ENCODE measurements around the gene ARL4D.

Gene ARL4D

DNA sequence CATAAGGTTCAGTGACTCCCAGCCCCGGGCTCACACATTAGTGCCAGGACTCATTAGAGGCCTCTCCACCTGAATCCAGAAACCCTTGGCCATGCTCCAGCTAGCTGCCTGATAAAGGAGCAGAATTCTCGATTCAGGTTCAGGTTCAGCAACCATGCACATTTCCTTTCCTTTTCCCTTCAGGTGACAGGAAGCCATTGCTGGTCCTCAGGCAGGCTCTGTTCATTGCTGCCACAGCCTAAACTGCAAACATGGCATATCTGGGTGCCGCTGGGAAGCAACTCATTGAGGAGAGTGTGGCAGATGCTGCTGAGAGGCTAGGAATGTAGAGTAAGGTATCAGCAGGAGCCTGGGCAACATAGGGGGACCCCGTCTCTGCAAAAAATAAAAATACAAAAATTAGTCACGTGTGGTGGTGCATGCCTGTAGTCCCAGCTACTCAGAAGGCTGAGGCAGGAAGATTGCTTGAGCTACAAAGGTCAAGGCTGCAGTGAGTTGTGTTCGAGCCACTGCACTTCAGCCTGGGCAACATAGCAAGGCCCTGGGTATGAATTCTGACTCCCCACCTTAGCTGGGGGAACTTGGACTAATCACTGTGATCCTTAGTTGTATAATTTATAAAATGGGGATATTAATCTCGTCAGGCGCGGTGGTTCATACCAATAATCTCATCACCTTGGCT is 28.7 kb downstream of the ARL4D start:
- DNase-seq (ENCODE audit: low read depth), result no peak

DNA sequence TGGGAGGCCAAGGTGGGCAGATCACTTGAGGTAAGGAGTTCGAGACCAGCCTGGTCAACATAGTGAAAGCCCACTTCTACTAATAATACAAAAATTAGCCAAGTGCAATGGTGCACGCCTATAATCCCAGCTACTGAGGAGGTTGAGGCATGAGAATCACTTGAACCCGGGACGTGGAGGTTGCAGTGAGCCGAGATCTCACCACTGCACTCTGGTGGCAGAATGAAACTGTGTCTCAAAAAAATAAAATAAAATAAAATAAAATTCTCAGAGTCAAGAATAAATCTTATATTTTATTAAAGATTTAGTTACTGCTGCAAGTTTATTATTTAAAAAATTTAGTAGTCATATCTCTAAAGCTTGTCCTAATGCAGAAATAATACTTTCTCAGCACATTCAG is 29.7 kb downstream of the ARL4D start:
- DNase-seq (ENCODE audit: low read depth), result no peak

DNA sequence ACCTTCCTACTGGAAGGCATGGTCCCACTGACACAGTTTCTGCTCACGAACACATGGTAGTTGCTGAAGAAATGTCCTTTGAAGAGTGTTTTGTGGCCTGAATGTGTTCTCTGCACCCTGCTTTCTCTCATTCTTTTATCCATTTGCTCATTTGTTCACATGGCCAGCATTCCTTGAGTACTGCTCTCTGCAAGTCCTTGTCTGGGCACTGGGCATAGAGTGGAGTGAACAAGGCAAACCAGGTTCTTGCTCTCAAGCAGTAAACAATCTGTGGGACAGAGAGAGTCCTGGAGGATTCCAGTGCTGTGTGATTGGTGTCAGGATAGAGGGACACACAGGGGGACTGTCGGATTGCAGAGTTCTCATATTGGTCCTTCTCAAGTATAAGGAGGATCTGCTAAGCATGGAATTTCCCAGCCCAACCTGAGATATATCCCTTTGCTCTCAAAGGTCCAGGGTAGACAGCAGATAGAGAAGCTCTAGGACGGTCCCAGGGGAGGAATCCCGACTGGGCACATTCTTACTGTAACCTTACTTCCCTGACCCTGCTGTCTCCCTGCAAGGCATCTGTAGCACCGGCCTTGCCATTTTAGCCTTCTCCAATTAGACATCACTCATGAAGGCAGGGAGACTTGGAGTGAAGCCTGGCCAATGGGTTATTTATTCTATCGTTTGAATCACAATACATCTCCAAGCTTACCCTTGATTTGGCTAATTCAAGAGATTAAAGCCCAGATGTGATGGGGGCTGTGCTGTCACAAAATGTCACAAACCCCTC is 32.3 kb downstream of the ARL4D start:
- no peak for DNase-seq (ENCODE audit: low read depth)

DNA sequence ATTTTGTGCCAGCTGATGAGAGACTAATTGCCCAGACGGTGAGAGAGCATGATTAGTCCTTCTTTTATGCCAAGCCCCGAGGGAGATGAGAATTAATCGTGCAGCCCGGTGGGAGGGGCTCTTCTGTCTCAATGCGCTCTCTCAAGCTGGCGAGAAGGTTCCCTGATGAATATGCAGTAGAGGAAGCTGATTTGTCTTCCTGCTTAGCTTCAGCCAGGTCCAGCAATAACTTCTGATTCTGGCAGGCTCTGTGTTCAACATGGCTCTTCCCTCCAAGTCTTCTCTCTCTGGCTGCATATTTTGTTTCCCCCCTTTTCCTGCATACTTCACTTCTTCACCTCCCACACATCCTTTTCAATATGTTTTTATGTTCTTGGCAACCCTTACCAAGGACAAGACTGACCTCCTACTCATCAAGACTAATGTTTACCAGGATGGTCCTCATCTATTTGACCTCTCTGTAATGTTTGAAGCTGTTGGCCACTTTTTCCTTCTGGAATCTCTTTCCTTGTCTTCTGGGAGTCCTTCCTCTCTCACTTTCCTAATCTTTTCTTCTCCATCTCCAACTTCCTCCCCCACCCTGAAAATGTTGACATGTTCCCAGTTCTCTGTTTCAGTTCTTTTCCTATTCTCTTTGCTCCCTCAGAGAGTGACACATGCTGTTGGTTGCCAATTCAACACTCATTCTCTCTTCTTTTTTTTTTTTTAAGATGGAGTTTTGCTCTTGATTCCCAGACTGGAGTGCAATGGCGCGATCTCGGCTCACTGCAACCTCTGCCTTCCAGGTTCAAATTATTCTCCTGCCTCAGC is 33.1 kb downstream of the ARL4D start:
- no peak for DNase-seq (ENCODE audit: low read depth)

DNA sequence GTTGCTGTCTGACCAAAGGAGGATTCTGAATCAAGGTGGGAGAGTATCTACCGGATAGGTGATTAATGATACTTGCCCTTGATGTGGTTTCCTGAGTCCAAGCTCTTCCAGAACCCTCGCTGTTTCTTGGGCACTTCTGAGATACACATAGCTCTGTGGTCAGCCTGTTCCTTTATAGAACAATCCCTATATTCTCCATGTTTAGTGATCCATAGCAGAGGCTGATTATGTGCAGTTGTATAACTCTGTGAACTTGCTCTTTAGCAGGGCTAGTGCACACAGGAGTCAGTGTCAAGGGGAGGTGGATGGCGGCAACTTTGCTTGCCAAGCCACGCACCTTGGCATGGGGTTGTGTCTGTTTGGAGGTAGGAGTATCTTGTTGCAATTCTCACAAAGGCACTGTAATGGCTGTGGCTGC is 36.1 kb downstream of the ARL4D start:
- no peak for DNase-seq (ENCODE audit: low read depth)

DNA sequence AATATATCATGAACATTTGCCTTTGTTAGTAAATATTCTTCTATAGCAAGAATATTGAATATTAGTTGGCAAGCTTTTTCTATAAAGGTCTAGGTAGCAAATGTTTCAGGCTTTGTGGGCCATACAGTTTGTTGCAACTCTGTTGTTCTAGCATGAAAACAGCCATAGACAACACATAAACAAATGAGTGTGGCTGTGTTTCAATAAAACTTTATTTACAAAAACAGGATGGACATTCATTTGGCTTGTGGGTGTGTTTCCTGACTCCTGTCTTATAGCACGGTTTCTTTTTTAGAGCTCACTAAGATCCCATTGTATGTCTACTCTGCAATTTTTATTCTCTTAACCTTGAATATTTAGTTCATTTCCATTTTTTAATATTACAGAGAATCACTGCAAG is 39.0 kb downstream of the ARL4D start:
- no peak for DNase-seq (ENCODE audit: low read depth)

DNA sequence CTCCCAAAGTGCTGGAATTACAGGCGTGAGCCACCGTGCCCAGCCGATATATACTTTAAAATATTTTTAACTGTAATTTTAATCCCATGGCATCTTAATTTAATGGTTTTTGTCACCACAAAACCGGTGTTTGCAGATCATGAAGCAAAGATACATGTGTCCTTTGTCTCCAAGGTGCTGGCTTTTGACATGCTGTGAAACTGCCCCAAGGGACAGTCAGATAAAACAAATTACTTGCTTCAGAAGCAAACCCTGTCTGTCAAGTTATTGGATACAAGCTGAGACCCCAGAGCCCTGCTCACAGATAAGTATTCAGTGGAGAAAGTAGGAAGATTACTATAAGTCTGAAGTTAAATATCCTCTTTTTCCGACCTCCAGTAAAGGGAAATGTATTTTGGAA is 39.8 kb downstream of the ARL4D start:
- DNase-seq (ENCODE audit: low read depth), result no peak

DNA sequence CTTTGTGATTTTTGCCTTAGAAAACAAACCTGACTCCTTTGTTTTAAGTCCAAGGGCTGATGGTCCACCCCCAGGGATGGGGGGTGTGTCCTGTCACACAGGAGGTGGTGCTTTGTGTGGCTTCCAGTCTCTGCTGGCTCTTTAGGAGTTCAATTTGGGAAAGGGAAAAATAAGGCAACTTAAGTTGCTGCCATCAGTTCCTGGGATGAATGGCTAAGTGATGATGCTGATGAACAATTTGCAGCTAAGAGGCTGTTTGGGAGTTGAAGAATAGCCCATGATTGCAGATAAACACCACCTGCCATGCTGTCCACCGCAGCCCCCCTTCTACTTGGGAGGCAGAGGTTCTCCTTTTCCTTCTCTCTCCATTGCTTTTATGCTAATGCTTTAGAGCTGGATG is 40.2 kb downstream of the ARL4D start:
- no peak for DNase-seq (ENCODE audit: low read depth)

DNA sequence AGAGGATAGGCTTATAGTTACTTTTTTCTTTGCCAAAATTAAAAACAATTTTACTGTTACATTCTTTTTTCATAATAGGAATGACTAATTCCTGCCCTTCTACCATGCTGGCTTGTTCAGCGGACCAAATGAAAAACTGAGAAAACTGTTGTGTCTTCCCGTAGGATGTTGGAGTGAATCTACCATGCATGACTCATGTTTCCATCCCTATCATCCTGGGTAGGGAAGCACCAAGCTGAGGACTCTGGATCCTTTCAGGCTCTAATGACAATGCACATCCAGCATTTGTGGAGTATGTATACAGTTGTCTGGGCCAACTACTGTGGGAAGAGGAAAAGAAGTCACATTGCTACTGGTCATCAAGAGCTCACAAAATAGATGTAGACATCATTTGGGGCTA is 43.9 kb downstream of the ARL4D start:
- no peak for DNase-seq (ENCODE audit: low read depth)

DNA sequence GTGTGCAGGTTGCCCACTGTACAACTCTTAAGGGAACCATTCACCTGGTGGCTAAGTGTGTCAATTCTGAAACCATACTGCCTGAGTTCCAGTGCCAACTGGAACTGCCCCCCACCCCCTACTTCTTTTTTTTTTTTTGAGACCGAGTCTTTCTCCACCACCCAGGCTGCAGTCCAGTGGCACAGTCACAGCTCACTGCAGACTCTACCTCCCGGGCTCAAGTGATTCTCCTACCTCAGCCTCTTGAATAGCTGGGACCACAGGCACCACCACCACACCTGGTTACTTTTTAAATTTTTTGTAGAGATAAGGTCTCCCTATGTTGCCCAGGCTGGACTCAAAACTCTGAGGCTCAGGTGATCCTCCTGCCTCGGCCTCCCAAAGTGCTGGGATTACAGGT is 44.6 kb downstream of the ARL4D start:
- DNase-seq (ENCODE audit: low read depth), result no peak

DNA sequence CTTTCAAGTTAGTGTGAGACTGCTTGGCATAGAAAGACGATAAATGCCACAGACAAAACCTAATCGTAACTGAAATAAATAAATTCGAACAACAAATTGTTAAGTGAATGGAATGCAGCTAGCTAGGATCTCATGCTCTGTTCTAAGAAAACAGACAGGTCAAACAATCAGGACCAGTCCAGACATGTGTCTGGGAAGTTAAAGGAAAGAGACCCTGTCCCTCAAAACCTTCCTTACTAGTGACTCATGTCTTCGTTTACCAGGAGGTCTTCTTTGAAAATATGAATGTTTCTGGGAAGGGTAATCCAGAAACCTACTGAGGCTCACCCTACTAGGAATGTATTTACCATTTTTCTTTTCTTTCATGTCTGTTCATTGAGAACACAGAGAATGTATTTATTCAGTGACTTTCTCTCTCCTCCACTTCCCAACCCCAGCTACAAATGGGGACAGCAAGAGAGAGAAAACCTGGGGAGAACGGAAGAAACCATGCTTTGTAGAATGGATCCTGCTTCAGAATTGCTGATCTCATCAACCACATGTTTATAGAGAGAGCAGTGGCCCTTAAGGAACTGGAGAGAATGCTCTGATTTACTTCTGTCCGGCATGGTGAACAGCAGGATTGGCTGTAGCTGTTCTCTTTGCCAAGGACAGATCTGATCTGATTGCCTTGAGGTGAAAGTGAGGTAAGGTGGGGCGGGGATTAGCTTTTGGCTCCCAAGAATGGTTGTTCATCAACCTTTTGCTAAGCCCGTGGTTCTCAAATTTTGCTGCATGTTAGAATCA is 45.6 kb downstream of the ARL4D start:
- no peak for DNase-seq (ENCODE audit: low read depth)

DNA sequence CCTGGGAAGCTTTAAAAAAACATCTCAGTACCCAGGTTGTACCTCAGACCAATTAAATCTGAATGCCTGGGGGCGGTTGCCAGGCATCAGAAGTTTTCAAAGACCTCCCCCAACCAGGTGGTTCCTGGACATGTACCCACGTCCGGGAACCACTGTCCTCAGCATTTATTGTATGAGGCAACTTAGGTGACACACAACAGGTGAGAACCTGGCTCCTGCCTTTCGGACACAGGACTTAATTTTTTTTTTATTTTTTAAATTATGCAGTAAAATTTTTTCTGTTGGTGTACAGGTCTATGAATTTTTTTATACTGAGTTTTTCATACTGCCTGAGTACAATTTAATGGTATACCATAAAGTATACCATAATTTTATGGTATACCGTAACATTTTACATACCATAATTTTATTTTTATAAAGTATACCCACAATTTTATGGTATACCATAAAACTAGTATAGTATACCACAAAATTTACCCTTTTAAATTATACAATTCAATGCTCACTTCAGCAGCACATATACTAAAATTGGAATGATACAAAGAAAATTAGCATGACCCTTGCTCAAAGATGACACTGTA is 46.3 kb downstream of the ARL4D start:
- no peak for DNase-seq (ENCODE audit: low read depth)

DNA sequence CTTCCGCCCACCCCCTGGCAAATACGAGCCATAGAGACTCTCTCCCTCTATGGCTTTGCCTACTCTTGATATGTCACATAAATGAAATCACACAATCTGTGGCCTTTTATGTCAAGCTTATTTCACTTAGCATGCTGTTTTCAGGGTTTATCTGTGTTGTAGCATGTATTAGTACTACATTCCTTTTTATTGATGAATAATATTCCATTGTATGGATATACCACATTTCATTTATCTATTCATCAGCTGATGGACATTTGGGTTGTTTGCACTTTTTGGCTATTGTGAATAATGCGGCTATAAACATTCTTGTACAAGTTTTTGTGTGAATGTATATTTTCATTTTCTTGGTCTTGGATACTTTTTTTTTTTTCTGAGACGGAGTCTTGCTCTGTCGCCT is 48.0 kb downstream of the ARL4D start:
- DNase-seq (ENCODE audit: low read depth), result no peak

DNA sequence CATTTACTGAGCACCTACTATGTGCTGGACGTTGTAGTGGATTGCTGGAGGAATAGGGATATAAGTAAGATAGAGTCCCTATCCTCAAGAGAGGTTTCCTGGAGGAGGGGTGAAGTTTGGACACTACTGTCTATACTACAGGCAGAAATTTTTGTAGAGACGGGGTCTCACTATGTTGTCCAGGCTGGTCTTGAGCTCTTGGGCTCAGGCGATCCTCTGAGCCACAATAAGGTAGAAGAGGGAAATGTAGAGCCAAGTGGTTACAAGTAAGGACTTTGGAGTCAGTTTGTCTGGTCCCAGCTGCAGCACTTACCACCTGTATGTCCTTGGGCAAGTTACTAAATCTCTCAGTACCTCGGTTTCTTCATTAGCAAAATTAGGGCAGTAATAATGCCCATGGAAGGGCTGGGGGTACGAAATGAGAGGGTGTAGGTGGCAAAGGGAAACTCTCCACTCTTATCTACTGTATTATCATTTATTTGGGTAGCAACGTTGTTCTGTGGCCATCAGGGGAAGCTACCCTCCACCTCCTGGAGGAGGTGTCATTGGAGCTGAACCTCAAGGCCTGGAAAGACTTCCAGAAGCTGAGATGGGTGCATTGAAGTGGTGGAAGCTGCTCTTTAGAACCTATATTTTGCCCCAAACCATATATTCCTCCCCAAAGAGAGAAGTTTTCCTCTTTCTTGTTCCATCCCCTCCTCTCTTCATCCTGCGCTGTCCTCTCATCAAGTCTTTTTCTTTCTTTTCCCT is 50.1 kb downstream of the ARL4D start:
- DNase-seq (ENCODE audit: low read depth), result no peak

DNA sequence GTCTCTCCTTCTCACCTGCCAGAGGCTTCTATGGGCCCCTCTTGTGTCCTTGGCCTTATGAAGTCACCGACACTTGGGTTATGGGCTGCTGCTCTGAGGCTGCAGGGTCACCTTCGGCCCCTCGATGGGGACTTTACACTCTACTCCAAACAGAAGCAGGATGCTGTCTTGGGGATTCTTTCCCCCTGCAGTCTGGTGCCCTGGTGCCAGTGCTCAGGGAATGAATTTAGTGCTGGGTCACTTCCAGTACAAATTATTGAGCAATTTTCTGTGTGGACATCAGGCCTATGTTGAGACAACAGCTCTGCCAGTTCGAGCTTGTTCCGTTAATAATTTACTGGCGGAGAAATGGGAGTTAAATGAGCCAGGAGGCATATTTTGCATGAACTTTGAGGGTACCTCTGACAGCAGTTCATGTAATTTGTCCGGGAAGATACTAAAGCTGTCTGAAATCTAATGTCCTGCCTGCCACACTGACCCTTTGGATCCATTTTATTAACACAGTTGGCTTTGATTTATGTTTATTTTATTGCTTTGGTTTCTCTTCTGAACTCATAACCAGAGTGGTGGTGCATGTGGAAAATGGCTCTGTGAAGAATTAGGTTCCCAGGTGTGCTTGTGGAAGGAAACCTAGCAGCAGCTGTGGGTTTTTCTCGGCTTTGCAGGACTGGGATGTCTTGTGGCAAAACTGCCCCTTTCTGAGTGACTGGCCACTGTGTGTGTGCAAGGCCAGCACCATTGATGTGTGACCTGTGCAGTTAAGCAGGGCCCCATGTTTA is 50.9 kb downstream of the ARL4D start:
- no peak for DNase-seq (ENCODE audit: low read depth)
